ENCODE data around the gene SDK2. TPM values are rescaled to one million over a fixed set of nuclear protein-coding genes. Genes with fewer than 3 reads are reported as not detected.
A peak's percentile ranks its signal among the peaks of the same experiment; 100 is the strongest.

Gene SDK2
- polyA plus RNA-seq, 3 donors: 0.01 TPM; not detected in 2

- no peaks in the 10 kb centered on the region for H3K79me2 ChIP-seq (ENCODE audit: insufficient read depth, low read length)
- no peaks in the 10 kb centered on the region for H3K36me3 Mint-ChIP-seq
- peaks cover 3 to 4% (median 3%) of the 10 kb centered on the region in 3 donors for H3K27me3 Mint-ChIP-seq (ENCODE audit: low read depth in 3 of 3)
- H3K27me3 ChIP-seq (ENCODE audit: control insufficient read depth in 2 of 2, insufficient read depth in 2 of 2, low read length in 2 of 2): no peaks in the 10 kb centered on the region
- no peaks in the 10 kb centered on the region for H4K20me1 ChIP-seq (ENCODE audit: insufficient read depth, low read length)
- DNase-seq: no peak
- no peak for TF ChIP-seq CTCF (IDR thresholded peaks at IDR 0.05)
- H3K4me3 ChIP-seq (replicated peaks in 1 of 3; ENCODE audit: low read depth in 2 of 3, low read length in 3 of 3): no peak overlapping the region
- intact Hi-C loops (cut with micrococcal nuclease): no loop called here
- no peak overlapping the region for H3K4me2 ChIP-seq (replicated peaks; ENCODE audit: extremely low read depth, low read length, poor library complexity, severe bottlenecking)
- no peak overlapping the region for H3K9ac ChIP-seq (ENCODE audit: insufficient read depth, low read length, poor library complexity, severe bottlenecking)
- no peaks in the 10 kb centered on the region for H3K9me3 ChIP-seq (replicated peaks in 1 of 2; ENCODE audit: control insufficient read depth in 1 of 2, insufficient read depth in 1 of 2, low read length in 2 of 2)
- H3K4me3 Mint-ChIP-seq: no peak overlapping the region
- H3K4me1 Mint-ChIP-seq: peaks cover 18% of the 10 kb centered on the region
- no peak overlapping the region for H3K27ac ChIP-seq (ENCODE audit: low read depth in 1 of 2, low read length in 2 of 2)
- 98% methylated on average over 5 of the region's 9 CpGs for WGBS (ENCODE audit: insufficient coverage)
- H3K27ac Mint-ChIP-seq: peak overlapping the region in 1 of 7 donors; percentile 40
- H3K9me3 Mint-ChIP-seq: no peaks in the 10 kb centered on the region
- H3K36me3 ChIP-seq (replicated peaks in 1 of 2; ENCODE audit: control insufficient read depth in 1 of 2, insufficient read depth in 2 of 2, low read length in 2 of 2): no peaks in the 10 kb centered on the region
- peaks cover 11 to 20% of the 10 kb centered on the region in 2 donors for H3K4me1 ChIP-seq (ENCODE audit: control insufficient read depth in 1 of 2, insufficient read depth in 2 of 2, low read length in 2 of 2)
- H2AFZ ChIP-seq (ENCODE audit: insufficient read depth, low read depth, low read length, poor library complexity, severe bottlenecking): no peak overlapping the region
Measured at GRCh38 chr17:73432624-73433190, 211.5 kb downstream of the SDK2 start.

GRCh38 chr17:73431401-73432205, 212.6 kb downstream of the SDK2 start:
- Histone ChIP-seq H3K27me3 (ENCODE audit: control insufficient read depth in 2 of 2, insufficient read depth in 2 of 2, low read length in 2 of 2) (no peaks in the 10 kb centered on the region), H3K9me3 (replicated peaks in 1 of 2; ENCODE audit: control insufficient read depth in 1 of 2, insufficient read depth in 1 of 2, low read length in 2 of 2) (no peaks in the 10 kb centered on the region), H3K4me1 (ENCODE audit: control insufficient read depth in 1 of 2, insufficient read depth in 2 of 2, low read length in 2 of 2) (peaks cover 11 to 20% of the 10 kb centered on the region in 2 donors), H4K20me1 (ENCODE audit: insufficient read depth, low read length) (no peaks in the 10 kb centered on the region), H2AFZ (ENCODE audit: insufficient read depth, low read depth, low read length, poor library complexity, severe bottlenecking) (no peak overlapping the region), H3K9ac (ENCODE audit: insufficient read depth, low read length, poor library complexity, severe bottlenecking) (no peak overlapping the region), H3K4me3 (replicated peaks in 1 of 3; ENCODE audit: low read depth in 2 of 3, low read length in 3 of 3) (no peak overlapping the region), H3K79me2 (ENCODE audit: insufficient read depth, low read length) (no peaks in the 10 kb centered on the region), H3K27ac (ENCODE audit: low read depth in 1 of 2, low read length in 2 of 2) (no peak overlapping the region), H3K36me3 (replicated peaks in 1 of 2; ENCODE audit: control insufficient read depth in 1 of 2, insufficient read depth in 2 of 2, low read length in 2 of 2) (no peaks in the 10 kb centered on the region), H3K4me2 (replicated peaks; ENCODE audit: extremely low read depth, low read length, poor library complexity, severe bottlenecking) (no peak overlapping the region)
- intact Hi-C loops (cut with micrococcal nuclease): loop anchor here in 1 of 2 donors (2.0 kb wide), 1 partner anchor 275 kb away; no protein-coding TSS in a partner anchor
- H3K36me3 Mint-ChIP-seq: no peaks in the 10 kb centered on the region
- peaks cover 3 to 4% (median 3%) of the 10 kb centered on the region in 3 donors for H3K27me3 Mint-ChIP-seq (ENCODE audit: low read depth in 3 of 3)
- peaks cover 18% of the 10 kb centered on the region for H3K4me1 Mint-ChIP-seq
- DNase-seq: no peak
- peak overlapping the region in 1 of 7 donors; percentile 7 for H3K27ac Mint-ChIP-seq
- TF ChIP-seq CTCF (IDR thresholded peaks at IDR 0.05): no peak
- WGBS (ENCODE audit: insufficient coverage): 95% methylated on average over 23 of the region's 26 CpGs
- H3K4me3 Mint-ChIP-seq: no peak overlapping the region
- no peaks in the 10 kb centered on the region for H3K9me3 Mint-ChIP-seq
